Activated T-helper 1 cell treated with anti-CD3 and anti-CD28 coated beads, Interleukin-2, amount 50 U/mL, for 16 hours (primary cell): ENCODE results near the gene RHBDF1.

Experiments
- DNase-seq, 2 donors: peaks; one replicate each; pipeline ENCODE4 v3.0.0-alpha.2; 2020; ENCODE audit warnings: low read depth in 1 of 2, low spot score in 1 of 2

RHBDF1 gene

GRCh38 chr16:74747-75334 lies 2.4 kb upstream of the RHBDF1 start:
- no peak for DNase-seq

GRCh38 chr16:74051-74746 lies 1.8 kb upstream of the RHBDF1 start:
- DNase-seq, result no peak

DNA sequence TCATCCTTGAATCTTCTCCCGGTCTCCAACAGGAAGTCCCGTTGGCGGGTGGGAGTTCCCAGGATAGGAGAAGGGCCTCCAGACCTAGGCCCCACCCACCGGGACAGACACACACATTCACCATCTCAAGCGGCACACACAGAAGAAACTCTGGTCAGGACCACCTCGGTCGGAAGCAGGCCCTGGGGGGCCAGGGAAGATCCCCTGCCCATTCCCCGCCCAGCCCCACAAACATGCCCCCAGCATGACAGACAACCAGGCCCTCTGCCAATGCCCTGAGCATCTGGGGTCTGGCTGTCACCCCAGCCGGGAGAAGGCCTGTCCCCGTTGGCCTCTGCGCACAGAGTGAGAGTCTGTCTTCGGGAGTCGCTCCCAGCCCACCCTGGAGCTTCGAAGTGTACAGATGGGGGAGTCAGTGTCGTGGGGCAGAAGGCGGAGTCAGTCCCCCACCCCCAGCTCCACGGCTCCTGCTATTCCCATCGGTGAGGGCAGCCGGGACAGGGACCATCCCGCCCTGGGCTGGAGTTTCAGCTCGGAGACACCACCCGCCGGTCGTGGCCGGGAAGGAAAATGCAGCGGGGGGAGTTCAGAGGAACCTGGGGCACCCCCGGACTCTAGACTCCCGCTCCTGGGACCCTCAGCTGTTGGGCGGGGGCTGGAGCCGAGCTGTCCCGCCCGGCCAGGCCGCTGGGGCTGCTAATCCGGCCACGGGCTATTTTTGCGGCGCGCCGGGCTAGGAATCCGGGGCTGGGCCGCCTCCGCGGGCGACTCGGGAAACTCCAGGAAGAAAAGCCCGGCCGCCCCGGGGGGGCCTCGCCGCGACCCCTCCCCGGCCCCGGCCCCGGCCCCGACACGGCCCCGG lies 660 bp downstream of the RHBDF1 start:
- DNase-seq, result no peak

GRCh38 chr16:71210-71539 lies 1.3 kb downstream of the RHBDF1 start:
- no peak for DNase-seq

GRCh38 chr16:69181-69580 lies 3.2 kb downstream of the RHBDF1 start:
- DNase-seq, result no peak

GRCh38 chr16:67884-68789 lies 4.3 kb downstream of the RHBDF1 start:
- no peak for DNase-seq

DNA sequence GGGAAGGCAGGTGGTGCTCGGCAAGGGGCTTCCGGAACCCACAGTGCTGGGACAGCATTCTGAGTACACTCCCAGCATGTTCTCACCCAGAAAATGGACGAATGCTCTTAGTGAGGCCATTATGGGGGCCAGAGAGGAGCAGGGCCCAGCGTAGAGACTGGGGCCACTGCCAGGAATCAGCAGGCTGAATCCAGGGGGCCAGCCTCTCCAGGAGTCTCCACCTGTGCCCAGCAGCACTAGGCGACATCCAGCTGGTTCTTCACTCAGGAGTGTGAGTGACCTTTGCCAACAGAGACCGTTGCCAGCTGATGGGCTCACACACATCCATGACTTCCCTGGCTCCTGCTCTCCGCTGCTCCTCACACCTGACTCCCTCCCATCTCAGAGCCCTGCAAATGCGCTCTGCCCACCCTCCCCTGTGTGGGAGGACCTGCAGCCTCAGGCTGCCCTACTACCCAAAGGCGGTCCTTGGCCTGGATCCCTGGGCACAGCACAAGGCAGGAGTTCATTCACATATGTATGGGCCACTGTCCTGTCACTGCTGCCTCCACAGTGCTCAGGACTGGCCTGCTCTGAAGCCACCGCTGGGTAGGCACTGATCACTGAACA lies 5.1 kb downstream of the RHBDF1 start:
- no peak for DNase-seq

DNA sequence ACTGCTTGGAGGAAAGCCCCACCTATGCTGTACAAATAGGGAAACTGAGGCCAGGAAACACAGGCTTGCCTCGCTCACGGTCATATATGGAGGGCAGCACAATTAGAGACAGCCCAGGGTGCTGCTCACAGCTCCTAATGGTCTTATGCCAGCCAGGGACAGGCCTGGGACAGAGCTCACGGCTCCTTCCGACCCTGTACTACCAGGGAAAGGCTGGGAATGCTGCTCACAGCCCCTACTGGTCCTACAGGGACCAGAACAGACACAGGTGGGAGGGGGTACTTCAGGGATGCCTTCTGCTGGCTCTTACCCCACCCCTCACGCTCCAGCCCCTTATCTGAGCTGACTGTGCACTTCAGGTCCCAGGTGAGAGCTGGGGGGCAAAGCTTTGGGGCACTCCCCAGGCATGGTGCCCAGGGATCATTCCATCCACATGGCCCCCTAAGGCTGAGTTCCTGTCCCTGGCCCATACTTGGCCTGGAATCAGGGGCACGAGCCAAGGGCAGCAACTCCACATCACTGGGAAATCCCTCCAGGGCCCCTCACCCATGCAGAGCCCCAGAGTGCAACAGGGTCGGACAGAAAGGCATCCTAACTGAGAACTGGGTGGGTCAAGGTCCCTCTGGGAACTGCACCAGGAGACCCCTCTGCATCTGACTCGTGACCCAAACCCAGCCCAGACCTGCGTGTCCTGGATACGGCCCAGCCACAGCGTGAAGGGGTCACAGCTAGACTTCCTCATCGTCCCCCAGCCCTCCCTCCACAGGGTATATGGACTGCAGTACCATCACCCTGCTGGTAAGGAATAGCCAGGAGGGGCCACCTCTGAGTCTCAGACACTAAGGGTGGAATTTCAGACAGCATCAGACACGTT lies 5.9 kb downstream of the RHBDF1 start:
- no peak for DNase-seq

GRCh38 chr16:65745-66144 lies 6.7 kb downstream of the RHBDF1 start:
- DNase-seq, result peak; percentile 72 to 74

GRCh38 chr16:64914-65255 lies 7.5 kb downstream of the RHBDF1 start:
- no peak for DNase-seq

DNA sequence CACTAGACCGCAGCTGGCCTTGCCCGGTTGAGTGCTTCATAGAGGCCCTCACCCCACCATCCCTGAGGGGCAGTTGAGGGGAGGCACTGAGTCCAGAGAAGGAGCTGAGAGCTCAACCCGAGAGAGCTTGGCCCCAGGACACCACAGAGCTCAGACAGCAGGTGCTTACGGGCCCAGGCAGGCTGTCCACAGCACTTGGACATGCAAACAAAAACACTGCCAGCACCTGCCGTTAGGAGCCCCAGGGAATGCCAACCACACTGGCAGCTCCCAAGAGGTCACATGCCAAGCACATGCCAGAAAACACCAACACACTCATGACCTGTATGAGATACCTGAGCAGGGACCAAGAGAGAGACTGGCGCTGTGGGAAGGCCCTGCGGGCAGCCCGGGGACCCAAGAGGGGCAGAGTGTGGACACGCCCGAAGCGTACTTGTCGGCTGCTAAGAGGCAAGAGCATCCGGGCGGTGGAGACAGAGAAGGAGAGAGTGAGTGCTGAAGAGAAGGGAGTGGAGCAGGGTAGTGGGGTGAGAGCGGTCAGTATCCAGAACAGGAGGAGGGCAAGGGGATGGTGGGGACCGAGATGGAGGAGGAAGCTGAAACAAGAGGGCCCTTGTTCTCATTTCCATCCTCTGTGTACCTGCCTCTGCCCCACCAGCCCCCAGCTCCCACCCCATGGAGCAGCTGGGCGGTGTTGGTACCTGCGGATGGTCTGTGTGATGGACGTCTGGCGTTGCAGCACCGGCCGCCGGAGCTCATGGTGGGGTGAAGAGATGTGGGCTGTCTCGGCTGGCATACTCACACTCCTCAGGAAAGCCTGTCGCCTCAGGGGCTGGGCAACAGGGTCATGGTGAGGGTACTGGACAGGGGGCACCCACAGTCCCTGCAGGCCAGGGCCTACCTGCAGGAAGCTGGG lies 8.2 kb downstream of the RHBDF1 start:
- no peak for DNase-seq

DNA sequence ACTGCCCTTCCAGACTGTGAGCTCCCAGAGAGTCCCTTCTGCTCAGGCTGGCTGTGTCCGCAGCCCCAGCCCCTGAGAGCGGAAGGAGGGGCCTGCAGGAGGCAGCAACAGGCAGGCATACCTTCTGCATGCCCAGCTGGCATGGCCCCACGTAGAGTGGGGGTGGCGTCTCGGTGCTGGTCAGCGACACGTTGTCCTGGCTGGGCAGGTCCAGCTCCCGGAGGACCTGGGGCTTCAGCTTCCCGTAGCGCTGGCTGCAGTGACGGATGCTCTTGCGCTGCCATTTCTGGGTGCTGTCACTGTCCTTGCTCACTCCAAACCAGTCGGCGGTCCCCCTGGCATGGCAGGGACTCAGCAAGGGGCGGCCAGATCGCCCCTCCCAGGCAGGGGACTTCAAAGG lies 9.0 kb downstream of the RHBDF1 start:
- no peak for DNase-seq

- no peak for DNase-seq
Measured at GRCh38 chr16:62968-63391, 9.5 kb downstream of the RHBDF1 start.

DNA sequence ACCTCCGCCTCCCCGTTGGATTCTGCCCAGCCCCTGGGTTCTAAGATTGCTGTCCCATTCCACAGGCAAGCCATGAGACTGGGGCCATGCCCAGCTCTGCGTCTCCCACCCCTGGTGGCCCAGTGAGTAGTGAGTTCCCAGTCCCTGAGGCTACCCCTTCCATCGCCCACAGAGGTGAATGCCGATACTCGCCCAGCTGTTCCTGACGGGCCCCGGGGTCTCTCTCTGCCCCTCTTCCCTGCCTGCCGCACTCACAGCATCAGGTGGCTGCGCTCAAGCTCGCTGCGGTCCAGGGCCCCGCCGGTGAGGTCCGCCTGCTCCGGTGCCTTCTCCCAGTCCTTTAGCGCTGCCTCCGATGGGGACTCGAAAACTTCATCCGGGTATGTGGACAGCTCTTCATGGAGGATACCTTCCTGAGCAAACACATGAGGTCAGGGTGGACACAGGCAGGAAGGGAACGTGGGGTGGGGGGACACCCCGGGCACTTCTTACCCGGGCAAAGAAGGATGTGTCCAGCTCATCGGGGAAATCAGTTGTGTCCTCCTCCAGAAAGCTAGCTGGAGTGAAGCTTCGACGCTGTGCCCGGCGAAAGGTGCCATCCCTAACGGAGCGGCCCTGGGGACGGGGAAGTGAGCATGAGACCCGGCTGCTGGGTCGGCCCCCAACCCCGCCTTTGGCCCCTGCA lies 10.0 kb downstream of the RHBDF1 start:
- no peak for DNase-seq

- DNase-seq, result no peak
Measured at GRCh38 chr16:61879-62281, 10.6 kb downstream of the RHBDF1 start.

DNA sequence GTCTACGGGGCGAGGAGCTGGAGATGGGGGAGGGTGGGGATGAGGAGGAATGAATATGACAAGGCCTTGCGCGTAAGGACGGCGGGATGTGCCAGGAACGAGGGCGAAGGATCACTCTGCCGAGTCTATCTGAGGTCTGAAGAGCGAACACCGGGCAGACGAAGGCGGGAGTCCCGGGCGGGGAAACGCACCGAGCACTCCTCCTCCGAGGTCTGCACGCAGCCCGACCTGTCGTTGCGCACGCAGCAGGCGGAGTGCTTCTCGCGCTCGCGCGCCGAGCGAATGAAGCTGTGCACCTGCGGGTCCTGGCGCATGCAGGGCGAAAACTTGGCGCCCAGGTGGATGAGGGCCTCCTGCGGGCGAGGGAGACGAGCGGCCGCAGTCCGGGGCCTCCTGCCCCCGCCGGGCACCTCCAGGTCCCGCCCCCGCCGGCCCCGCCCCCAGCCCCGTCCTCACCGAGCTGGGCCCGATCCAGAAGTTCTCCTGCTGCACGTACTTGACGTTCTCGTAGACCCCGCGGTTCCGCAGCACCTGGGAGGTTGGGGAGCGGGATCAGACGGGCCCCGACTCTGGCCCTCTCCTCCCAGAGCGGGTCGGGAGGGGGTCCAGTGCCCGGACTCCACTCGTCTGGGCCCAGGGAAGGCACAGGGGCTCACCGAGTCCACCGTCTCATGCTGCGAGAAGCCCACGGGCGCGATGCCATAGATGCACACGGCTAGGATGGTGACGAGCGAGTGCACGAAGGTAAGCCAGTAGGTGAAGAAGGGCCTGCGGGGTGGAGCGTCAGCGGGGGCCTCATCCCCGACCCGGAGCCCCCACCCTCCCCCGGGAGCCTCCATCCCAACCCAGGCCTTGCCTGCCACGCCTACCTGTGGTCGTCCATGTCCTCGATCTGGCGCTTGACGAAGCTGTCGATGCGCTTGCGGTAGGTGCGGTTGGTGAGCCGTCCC lies 11.2 kb downstream of the RHBDF1 start:
- no peak for DNase-seq

DNA sequence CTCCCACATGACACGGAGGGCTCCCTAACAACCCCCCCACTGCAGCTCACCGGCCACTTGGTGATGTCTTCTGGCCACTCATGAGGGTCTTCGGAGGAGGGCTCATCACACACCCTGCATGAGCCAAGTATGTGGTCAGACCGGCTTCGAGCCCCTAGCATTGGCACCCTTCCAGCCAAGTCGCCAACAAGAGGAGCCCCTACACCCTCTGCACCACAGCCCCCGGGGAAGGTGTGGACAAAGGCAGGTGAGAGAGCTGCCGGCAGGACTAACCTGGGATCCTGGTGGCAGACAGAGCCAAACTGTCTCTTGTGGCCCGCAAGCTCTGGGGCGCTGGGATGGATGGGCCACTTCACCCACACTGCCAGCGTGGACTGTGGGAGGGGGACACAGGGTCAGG lies 12.3 kb downstream of the RHBDF1 start:
- no peak for DNase-seq
